GM19452 (cell line): ENCODE data around the gene SOX30.

Source experiments
- ATAC-seq: cut with Tn5 transposase; IDR thresholded peaks from one replicate; pipeline ENCODE4 v1.9.1; 2021; ENCODE audit not compliant: unreplicated experiment

Gene SOX30

DNA sequence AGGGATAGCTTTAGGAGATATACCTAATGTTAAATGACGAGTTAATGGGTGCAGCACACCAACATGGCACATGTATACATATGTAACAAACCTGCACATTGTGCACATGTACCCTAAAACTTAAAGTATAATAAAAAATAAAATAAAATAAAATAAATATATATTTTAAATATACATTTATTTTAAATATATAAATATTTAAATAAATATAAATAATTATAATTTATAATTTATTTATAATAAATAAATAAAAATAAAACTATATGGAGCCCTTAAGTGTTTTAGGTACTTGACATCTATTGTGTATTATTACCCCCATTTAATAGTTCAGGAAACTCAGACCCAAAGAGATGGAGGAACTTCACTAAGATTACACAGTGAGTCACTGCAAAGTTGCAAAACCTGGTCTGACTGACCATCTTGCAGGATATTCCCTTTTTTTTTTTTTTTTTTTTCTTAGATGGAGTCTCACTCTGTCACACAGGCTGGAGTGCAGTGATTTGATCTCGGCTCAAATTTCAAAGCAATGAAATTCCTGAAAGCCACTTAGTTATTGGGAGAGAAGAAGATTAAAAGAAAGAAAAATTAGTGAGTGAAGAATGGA lies 13.3 kb upstream of the SOX30 start:
- ATAC-seq: no peak

GRCh38 chr5:157659868-157660660 lies 7.8 kb upstream of the SOX30 start:
- no peak for ATAC-seq

DNA sequence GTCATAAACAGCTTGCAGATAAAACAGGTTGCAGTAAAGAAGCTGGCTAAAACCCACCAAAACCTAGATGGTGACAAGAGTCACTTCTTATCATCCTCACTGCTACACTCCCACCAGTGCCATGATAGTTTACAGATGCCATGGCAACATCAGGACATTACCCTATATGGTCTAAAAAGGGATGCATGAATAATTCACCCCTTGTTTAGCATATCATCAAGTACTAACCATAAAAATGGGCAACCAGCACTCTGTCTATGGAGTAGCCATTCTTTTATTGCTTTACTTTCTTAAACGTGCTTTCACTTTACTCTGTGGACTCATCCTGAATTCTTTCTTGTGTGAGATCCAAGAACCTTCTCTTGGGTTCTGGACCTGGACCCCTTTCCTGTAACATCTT lies 6.7 kb upstream of the SOX30 start:
- ATAC-seq: no peak

GRCh38 chr5:157657516-157657915 lies 5.3 kb upstream of the SOX30 start:
- ATAC-seq: no peak

DNA sequence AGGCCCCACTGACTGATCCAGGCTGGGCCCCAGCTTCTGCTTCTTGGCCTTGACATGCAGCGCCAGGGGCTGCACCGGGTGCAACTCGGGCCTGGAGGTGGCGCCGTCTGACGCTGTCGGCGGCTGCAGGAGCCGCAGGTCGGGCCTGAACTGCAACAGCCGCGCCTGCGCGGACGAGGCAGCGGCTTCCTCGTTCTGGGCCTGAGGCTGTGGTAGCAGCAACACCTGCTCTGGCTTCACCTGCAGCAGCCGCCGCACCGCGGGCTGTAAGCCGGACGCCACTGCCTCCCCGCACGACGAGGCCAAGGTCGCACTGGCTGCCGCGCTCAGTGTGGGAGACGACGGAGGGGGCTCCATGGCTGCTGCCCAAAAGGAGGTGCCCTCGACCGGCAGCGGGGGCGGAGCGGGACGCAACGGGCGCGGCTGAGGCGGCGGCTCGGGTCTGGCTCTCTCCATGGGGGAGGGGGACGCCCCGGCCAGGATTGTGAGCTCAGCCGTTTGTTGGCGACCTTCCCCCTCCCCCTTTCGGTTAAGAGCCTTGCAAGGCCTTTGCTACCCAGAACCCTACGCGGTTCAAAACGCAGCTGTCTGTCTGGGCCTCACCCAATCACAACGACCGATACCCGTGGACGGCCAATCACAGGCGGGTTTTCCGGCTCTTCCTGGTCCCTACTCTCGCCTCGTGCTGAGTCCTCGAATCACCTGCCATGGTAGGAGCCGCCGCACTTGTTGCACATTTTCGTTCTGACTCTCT lies 438 bp downstream of the SOX30 start:
- ATAC-seq: peak; percentile 89

DNA sequence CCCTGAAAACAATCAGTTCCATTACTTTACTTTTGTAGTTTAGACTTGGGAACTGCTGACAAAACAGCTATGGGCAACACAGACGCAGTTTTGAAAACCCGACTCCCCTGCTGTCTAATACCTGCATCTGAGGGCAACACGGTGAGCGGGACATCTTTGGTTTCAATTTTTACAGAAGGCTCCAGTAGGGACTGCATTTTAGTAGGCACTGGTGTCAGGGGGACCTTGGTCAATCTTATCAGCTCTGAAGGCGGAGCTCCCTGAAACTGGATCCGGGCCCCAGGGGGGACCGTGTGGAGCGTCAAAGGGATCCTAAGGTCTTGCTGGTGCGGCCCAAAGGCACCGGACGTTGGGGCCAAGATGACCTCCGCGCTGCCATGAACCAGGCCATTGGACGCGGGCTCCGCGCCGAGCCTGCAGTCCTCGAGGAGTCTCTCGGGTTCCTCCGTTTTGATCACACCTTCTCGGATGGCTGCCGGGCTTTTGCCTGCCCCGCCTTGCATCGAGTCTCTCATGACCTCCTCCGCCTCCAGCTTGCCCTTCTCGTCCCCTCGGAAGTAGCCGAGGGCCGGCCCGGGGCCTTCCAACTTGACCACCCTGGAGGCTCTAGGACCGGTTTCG lies 1.1 kb downstream of the SOX30 start:
- ATAC-seq: peak; percentile 22

GRCh38 chr5:157649101-157649500 lies 3.1 kb downstream of the SOX30 start:
- ATAC-seq: no peak

- no peak for ATAC-seq
These were observed 3.8 kb downstream of the SOX30 start for GRCh38 chr5:157648275-157648990.

- ATAC-seq: no peak
These were observed 11.7 kb downstream of the SOX30 start for GRCh38 chr5:157640406-157641066.

GRCh38 chr5:157630341-157630740 lies 21.9 kb downstream of the SOX30 start:
- no peak for ATAC-seq

DNA sequence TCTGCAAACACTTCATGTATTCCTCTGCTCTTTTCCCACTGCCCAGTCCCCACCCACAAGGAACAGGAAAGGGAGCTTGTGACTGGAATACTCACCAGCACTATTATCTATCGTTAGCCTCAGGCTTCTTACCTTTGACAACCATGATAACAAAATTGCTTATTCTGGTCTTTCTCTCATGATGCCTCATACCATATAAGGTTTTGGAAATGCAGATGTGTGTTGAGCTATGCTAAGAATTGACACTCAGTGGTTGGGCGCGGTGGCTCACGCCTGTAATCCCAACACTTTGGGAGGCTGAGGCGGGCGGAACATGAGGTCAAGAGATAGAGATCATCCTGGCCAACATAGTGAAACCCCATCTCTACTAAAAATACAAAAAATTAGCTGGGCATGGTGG lies 25.4 kb downstream of the SOX30 start:
- ATAC-seq: no peak

DNA sequence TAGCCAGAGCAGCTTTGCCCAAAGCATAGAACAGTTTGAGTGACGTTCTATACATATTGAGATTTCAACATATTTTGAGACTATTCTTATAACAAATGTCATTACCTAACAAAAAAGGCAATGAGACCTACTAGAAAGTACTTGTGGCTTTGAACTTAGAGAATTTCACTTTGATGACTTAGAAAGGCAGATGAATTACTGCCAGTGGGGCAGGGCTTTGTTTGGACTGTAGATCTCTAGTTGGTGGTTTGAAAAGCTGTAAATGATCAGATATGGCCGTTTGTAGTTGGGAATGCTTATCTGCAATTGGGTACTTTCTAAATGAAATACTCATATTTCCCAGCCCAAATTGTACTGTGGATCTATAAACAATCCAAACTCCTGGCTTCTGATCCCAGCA lies 28.1 kb downstream of the SOX30 start:
- no peak for ATAC-seq

- no peak for ATAC-seq
These were observed 31.5 kb downstream of the SOX30 start for GRCh38 chr5:157620776-157621175.

DNA sequence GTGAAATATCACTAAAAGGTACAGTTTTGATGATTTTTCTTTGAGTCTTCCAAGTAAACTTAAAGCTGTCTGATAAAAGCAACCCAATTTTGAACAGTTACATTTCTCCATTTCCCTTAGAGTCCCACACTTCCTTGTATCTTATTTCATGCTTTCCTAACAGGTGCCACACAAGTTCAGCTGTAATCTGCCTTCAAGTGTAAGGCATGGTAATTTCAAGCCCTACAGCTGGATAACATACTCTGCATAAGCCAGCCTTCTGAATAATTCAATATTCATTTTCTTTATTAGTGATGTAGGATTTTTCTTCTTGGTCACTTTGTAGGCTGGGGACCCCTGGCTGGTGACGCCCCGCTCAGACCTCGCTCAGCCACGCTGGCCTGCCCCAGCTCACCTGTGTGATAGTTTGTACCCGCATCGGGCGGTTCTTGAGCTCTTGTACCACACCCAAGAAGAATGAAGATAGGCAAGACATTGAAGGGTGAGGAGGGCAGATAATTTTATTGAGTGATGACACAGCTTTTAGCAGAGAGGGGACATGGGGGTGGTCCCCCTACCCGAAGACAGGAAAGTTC lies 34.0 kb downstream of the SOX30 start:
- no peak for ATAC-seq

DNA sequence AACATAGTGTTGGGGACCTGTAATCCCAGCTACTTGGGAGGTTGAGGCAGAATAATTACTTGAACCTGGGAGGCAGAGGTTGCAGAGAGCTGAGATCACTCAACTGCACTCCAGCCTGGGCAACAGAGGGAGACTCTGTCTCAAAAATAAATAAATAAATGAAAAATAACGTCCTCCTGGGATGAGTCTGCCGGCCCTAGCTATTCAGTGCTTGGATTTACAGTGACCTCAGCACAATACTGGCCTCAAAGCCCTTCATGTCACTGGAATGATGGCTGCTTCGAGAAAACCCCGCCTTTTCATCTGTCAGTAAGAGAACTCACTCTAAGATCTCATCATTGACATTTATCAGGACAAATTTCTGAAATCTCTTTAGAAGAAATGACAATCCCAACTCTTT lies 35.5 kb downstream of the SOX30 start:
- no peak for ATAC-seq

GRCh38 chr5:157613385-157614245 lies 38.6 kb downstream of the SOX30 start:
- ATAC-seq: no peak

- no peak for ATAC-seq
These were observed 39.7 kb downstream of the SOX30 start for GRCh38 chr5:157612581-157612980.

DNA sequence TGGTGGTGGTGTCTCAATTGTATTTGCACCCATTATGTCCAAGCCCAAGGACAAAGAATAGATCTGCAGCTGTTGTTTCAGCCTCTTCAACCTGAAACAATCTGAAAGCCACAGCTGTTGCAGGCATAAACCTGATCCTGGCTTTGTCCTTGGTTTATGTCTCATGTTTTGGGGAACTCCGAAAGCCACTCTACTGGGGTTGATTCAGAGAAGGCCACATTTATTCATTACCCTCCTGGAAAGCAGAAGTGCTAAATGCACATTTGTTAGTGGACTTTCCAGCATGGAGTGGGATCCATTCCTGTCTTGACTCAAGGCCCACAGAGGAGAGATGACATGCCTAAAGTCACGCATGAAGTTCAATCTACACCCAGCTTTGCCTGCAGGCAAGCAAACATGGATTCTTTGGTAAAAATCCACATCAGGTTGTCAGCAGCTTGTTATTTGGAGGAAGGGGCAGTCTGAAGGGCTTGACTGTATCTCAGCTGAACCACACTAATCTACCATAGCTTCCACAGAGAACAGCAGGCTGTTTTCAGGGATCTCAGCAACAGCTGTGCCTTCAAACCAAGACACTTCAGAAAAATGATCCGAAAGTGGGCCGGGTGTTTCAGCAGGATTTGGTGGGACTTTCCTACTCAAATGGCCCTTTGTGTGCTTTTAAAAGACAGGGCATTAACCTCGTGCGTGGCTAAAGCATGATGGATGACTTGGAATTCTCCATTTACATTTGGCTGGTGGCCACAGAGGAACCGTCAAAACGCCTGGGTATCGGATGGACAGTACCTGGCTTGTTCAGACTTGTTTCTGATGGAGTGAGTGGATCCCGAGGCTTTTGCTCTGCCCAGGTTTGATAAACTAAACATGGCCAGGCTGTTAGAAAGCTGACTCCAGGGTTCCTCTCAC lies 40.4 kb downstream of the SOX30 start:
- peak; percentile 42 for ATAC-seq
